Adrenal gland (tissue), 19 donors: Measurements from ENCODE around the gene ZBTB46. TPM values are rescaled to one million over a fixed set of nuclear protein-coding genes. Genes with fewer than 3 reads are reported as not detected.
A peak's percentile ranks its signal among the peaks of the same experiment; 100 is the strongest.

ENCODE experiments used
- DNase-seq, 7 donors: peaks; one replicate each; pipeline ENCODE4 v3.0.0-alpha.2; 2019 to 2020
- H3K27ac ChIP-seq, 5 donors: fragments of 200-600 bp; sonication (generic) in 4 of 5; 1 replicate in 3 of 5; 2 replicates in 2 of 5; pipeline versions ENCODE4 v1.5.1 to v1.8.0; 2016 to 2020; ENCODE audit warnings: mild to moderate bottlenecking in 1 of 5
- H3K27me3 ChIP-seq: fragments of 200-600 bp; 2 replicates; pipeline ENCODE4 v1.8.0; 2021
- H3K36me3 ChIP-seq, 2 donors: fragments of 200-600 bp; replicated peaks in 1 of 2; 1 replicate in 1 of 2; 2 replicates in 1 of 2; pipeline versions ENCODE4 v1.5.1 to v1.8.0; 2018 to 2022
- H3K4me1 ChIP-seq, 2 donors: fragments of 200-600 bp; replicated peaks in 1 of 2; 1 replicate in 1 of 2; 2 replicates in 1 of 2; pipeline versions ENCODE4 v1.5.1 to v1.8.0; 2018 to 2021
- H3K4me3 ChIP-seq, 4 donors: fragments of 200-600 bp; sonication (generic) in 3 of 4; one replicate each; pipeline ENCODE4 v1.5.1; 2016 to 2018
- H3K9me3 ChIP-seq, 3 donors: fragments of 200-600 bp; sonication (generic) in 1 of 3; replicated peaks in 1 of 3; 1 replicate in 2 of 3; 2 replicates in 1 of 3; pipeline versions ENCODE4 v1.5.1 to v1.8.0; 2016 to 2021
- POLR2A ChIP-seq, 2 donors: fragments of 450-650 bp; IDR thresholded peaks; one replicate each; pipeline ENCODE4 v1.6.1; 2017; ENCODE audit warnings: antibody characterized with exemption in 2 of 2, mild to moderate bottlenecking in 2 of 2, moderate library complexity in 1 of 2
- WGBS, 4 donors: extraction: QIAGEN DNeasy Blood & Tissue Kit in 2 of 4; methylation state at CpG; one replicate each; pipeline versions ENCODE4 v1.1.5 to v1.1.7; 2013 to 2017; 5-methylcytosine and 5-hydroxymethylcytosine counted together
- intact Hi-C, 2 donors: fragments of 100-400 bp; cut with DNase I; formaldehyde crosslinking; loops; one replicate each; pipeline versions ENCODE4 v1.14.1 to v1.15.0; 2022 to 2023
- long read RNA-seq, 10 donors: library from polyadenylated mRNA in 3 of 10; unstranded in 2 of 10; stranded (forward) in 1 of 10; transcript quantifications; one replicate each; pipeline ENCODE4 v2.0.0 and lab custom pipeline, GENCODE V29; 2021 to 2026
- polyA plus RNA-seq, 3 donors: library from polyadenylated mRNA; stranded (reverse); fragments of 200-250 nt in 2 of 3; fragments of 350-450 nt in 1 of 3; fragmentation: Illumina TruSeq in 1 of 3; extraction: RNeasy Lipid Tissue Mini Kit (QIAGEN cat#74804) in 1 of 3; gene quantifications; one replicate each; pipeline ENCODE4 v1.2.3, GENCODE V29; 2013 to 2014
- total RNA-seq, 9 donors: library from RNA; depleted of rRNA in 4 of 9; stranded (reverse); fragments of >200 nt in 4 of 9; fragments of 120-200 nt in 1 of 9; fragmentation: NEBNext Ultra II Directional in 1 of 9; extraction: Animal tissue kit (Norgen Biotek cat#: 25700) in 1 of 9; gene quantifications; one replicate each; pipeline versions ENCODE4 v1.1.0 to v1.2.4, GENCODE V29; 2013 to 2023
- TF ChIP-seq, protein P1 (sequence below), 6 experiments: fragments of 450-650 bp in 4 of 6; fragments of 200-600 bp in 2 of 6; sonication (generic) in 1 of 6; IDR thresholded peaks; 1 replicate in 5 of 6; 2 replicates in 1 of 6; pipeline versions ENCODE4 v1.5.1 to v1.8.0; 2016 to 2021; ENCODE audit warnings: antibody characterized with exemption in 6 of 6, mild to moderate bottlenecking in 2 of 6, moderate library complexity in 1 of 6
- donor health status: healthy with polysubstance abuse.
- donor health status: Bipolar disorder and iron deficiency.
- donor health status: DM: yes; HTN: yes; CAD: no.
- donor health status: DM: no; HTN: no; CAD: no.
- donor health status: DM: no; HTN: no; CAD: no.
- donor health status: DM: yes; HTN: yes; CAD: no.

The ZBTB46 gene, protein sequence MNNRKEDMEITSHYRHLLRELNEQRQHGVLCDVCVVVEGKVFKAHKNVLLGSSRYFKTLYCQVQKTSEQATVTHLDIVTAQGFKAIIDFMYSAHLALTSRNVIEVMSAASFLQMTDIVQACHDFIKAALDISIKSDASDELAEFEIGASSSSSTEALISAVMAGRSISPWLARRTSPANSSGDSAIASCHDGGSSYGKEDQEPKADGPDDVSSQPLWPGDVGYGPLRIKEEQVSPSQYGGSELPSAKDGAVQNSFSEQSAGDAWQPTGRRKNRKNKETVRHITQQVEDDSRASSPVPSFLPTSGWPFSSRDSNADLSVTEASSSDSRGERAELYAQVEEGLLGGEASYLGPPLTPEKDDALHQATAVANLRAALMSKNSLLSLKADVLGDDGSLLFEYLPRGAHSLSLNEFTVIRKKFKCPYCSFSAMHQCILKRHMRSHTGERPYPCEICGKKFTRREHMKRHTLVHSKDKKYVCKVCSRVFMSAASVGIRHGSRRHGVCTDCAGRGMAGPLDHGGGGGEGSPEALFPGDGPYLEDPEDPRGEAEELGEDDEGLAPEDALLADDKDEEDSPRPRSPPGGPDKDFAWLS
- total RNA-seq: 10 to 100 TPM in 5 of 9 donors, 1 to 10 TPM in 4; 7.7 to 22.4 (median 13.7) TPM
- polyA plus RNA-seq: 10 to 100 TPM in 1 of 3 donors, 1 to 10 TPM in 1, under 1 TPM in 1; 0.77 to 11.3 (median 5.4) TPM
- long read RNA-seq, donor 1: 0 reads
- long read RNA-seq, donor 2, full-length matches to known transcripts: 1 of 1 reads
- long read RNA-seq, donor 2, partial matches to known transcripts: 0 of 1 reads
- long read RNA-seq, donor 2, other reads (novel, unspliced or antisense): 0 of 1 reads
- long read RNA-seq, donor 3: 0 reads
- long read RNA-seq, donor 4: 0 reads
- long read RNA-seq, donor 5, full-length matches to known transcripts: 4 of 15 reads
- long read RNA-seq, donor 5, partial matches to known transcripts: 1 of 15 reads
- long read RNA-seq, donor 5, other reads (novel, unspliced or antisense): 10 of 15 reads
- long read RNA-seq, donor 6, partial matches to known transcripts: 0 of 2 reads
- long read RNA-seq, donor 6, other reads (novel, unspliced or antisense): 2 of 2 reads
- long read RNA-seq, donor 7, full-length matches to known transcripts: 1 of 1 reads
- long read RNA-seq, donor 7, partial matches to known transcripts: 0 of 1 reads
- long read RNA-seq, donor 7, other reads (novel, unspliced or antisense): 0 of 1 reads
- long read RNA-seq, donor 8, full-length matches to known transcripts: 3 of 3 reads
- long read RNA-seq, donor 8, partial matches to known transcripts: 0 of 3 reads
- long read RNA-seq, donor 8, other reads (novel, unspliced or antisense): 0 of 3 reads
- long read RNA-seq, donor 9: 0 reads
- long read RNA-seq, donor 10, full-length matches to known transcripts: 1 of 1 reads
- long read RNA-seq, donor 10, partial matches to known transcripts: 0 of 1 reads
- long read RNA-seq, donor 10, other reads (novel, unspliced or antisense): 0 of 1 reads

DNA sequence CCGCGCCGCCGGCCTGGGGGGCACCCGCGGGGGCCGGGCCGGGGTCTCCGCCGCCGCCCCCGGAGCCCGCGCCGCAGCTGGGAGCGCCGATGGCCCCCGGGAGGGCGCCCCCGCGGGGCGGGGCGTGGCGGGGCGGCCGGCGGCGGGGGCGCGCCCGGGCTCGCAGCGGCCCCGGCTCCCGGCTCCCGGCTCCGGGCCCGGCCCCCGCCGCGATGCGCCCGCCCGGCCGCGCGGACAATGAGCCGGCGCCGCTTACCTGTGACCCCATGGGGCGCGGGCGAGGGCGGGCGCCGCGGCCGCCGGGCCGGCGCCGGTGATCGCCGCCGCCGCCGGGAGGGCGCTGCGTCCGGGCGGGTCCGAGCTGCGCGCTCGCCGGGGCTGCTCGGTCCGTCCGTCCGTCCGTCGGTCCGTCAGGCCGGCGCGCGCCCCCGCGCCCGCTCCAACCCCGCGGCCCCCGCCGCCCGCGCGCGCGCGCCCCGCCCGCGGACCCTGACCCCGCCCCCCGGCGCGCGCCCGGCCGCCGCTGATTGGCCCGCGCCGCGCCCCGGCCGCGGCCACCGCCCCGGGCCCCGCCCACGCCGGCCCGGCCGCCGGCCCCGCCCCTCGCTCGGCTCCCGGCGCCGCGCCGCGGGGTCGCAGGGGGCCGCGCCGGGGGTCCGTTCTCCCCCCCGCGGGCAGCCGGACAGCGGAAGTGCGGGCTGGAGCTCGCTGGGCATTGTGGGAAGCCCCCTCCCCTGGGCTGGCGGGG is at the start of gene ZBTB46:
Gene ZBTB46 (minus strand): TSS at position 424 of the 748 bp plus-strand sequence. CDS start 40,507 bp downstream, outside the sequence.
- Histone ChIP-seq H3K4me3 (peak within 1 kb of the TSS in 3 of 4 donors; percentile 32 to 99 (median 48)), H3K4me1 (peaks cover 0 to 22% of the 10 kb centered on the region in 2 donors), H3K9me3 (no peaks in the 10 kb centered on the region), H3K27me3 (no peaks in the 10 kb centered on the region), H3K27ac (peak within 1 kb of the TSS in 4 of 5 donors; percentile 29 to 93 (median 60)), H3K36me3 (no peaks in the 10 kb centered on the region)
- WGBS, 4 donors: 1% methylated on average over 73 to 134 of the region's 147 CpGs; no CpG with 5 or more reads in 2 of the 4 donors
- intact Hi-C loops: no loop called here
- DNase-seq: peak in 4 of 7 donors; percentile 45 to 74 (median 60)
- TF ChIP-seq POLR2A (IDR thresholded peaks at IDR 0.05): no peak
- TF ChIP-seq, protein P1, sequence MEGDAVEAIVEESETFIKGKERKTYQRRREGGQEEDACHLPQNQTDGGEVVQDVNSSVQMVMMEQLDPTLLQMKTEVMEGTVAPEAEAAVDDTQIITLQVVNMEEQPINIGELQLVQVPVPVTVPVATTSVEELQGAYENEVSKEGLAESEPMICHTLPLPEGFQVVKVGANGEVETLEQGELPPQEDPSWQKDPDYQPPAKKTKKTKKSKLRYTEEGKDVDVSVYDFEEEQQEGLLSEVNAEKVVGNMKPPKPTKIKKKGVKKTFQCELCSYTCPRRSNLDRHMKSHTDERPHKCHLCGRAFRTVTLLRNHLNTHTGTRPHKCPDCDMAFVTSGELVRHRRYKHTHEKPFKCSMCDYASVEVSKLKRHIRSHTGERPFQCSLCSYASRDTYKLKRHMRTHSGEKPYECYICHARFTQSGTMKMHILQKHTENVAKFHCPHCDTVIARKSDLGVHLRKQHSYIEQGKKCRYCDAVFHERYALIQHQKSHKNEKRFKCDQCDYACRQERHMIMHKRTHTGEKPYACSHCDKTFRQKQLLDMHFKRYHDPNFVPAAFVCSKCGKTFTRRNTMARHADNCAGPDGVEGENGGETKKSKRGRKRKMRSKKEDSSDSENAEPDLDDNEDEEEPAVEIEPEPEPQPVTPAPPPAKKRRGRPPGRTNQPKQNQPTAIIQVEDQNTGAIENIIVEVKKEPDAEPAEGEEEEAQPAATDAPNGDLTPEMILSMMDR (IDR thresholded peaks at IDR 0.05): no peak

DNA sequence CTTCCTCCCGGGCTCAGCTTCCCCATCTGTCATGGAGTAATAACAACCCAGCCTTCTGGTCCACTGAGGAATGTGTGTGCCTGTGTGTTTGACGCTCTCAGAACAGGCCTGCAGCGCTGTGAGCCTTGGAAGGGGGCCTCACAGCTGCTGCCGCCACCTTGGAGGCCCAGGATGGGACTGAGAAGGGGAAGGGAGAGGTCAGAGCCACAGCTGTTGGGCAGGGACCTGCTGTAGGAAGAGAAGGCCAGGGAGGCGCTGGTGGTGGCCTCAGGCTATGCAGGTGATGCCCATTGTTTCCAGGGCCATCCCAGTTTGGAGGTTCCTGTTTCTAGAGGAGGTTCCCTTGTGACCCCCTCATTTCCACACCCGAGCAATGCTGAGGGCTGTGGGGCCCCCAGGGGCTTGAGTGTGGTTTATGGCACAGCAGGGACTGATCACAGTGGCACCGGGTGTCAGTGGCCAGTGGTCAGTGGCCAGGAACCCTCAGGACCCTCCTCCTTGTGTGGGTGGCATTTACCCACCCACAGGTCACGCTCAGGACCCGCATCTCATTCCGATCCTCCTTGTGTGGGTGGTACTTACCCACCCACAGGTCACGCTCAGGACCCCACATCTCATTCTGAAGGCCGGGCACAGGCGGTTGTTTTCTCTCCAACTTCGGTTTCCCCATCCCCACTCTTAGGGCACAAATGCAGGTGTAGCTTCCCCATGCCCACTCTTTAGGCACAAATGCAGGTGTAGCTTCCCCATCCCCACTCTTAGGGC is 48.0 kb upstream of the ZBTB46 start:
- H3K27me3 ChIP-seq: no peaks in the 10 kb centered on the region
- WGBS, 4 donors: 88 to 95% (median 89%) methylated on average over 11 to 14 of the region's 14 CpGs
- no peaks in the 10 kb centered on the region for H3K4me1 ChIP-seq
- H3K9me3 ChIP-seq: no peaks in the 10 kb centered on the region
- no peak overlapping the region for H3K27ac ChIP-seq
- H3K36me3 ChIP-seq: peaks cover 0 to 81% of the 10 kb centered on the region in 2 donors
- TF ChIP-seq POLR2A (IDR thresholded peaks at IDR 0.05): no peak
- TF ChIP-seq, protein P1 (IDR thresholded peaks at IDR 0.05): no peak
- intact Hi-C loops: no loop called here
- no peak for DNase-seq
- H3K4me3 ChIP-seq: no peak overlapping the region

GRCh38 chr20:63877755-63878470 is 46.8 kb upstream of the ZBTB46 start:
- no peak for DNase-seq
- peaks cover 0 to 82% of the 10 kb centered on the region in 2 donors for H3K36me3 ChIP-seq
- no peak overlapping the region for H3K27ac ChIP-seq
- 85 to 91% (median 88%) methylated on average over 28 to 32 of the region's 32 CpGs for WGBS, 4 donors
- H3K4me3 ChIP-seq: no peak overlapping the region
- intact Hi-C loops: no loop called here
- H3K27me3 ChIP-seq: no peaks in the 10 kb centered on the region
- no peak for TF ChIP-seq POLR2A (IDR thresholded peaks at IDR 0.05)
- TF ChIP-seq, protein P1 (IDR thresholded peaks at IDR 0.05): no peak
- no peaks in the 10 kb centered on the region for H3K9me3 ChIP-seq
- H3K4me1 ChIP-seq: peaks cover 0 to 4% of the 10 kb centered on the region in 2 donors
